ENCODE results near the gene C2orf69.
A peak's percentile ranks its signal among the peaks of the same experiment; 100 is the strongest.
"Not testable (repeated sequence)": the region's sequence is repeated elsewhere in the genome, so short reads cannot be mapped to it uniquely, and the experiment has no call there.

C2orf69 gene, protein sequence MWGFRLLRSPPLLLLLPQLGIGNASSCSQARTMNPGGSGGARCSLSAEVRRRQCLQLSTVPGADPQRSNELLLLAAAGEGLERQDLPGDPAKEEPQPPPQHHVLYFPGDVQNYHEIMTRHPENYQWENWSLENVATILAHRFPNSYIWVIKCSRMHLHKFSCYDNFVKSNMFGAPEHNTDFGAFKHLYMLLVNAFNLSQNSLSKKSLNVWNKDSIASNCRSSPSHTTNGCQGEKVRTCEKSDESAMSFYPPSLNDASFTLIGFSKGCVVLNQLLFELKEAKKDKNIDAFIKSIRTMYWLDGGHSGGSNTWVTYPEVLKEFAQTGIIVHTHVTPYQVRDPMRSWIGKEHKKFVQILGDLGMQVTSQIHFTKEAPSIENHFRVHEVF

DNA sequence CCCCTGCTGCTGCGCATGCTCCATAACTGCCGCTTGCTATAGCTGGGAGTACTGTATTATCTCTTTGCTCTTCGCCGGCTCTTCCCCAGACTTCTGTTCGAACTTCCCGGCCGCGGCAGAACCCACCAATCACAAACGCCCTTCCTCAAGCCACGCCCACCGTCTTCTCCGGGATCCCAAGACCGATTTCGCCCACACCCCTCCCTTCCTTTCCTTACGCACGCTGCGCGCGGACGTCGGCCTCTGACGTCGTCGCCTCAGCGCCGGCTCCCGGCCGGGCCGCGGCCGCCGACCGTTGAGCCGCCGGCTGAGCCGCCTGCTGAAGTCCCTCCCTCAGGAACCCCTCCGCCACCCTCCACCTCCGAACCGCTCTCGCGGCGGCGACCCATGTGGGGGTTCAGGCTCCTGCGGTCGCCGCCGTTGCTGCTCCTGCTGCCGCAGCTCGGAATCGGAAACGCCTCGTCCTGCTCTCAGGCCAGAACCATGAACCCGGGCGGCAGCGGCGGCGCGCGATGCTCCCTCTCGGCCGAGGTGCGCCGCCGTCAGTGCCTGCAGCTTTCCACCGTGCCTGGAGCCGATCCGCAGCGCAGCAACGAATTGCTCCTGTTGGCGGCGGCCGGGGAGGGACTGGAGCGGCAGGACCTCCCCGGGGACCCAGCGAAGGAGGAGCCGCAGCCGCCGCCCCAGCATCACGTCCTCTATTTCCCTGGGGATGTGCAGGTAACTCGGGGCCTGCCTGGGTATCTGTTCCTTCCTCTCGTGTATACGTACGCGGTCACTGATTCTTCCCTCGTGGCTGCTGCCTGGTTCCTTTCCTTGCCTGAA, at the start of gene C2orf69:
TSS of gene C2orf69 (plus strand) at position 242 of the 825 bp plus-strand sequence. CDS start at position 388, 146 bp downstream.
- DNase-seq (ENCODE audit: low spot score) = peak; percentile 97

DNA sequence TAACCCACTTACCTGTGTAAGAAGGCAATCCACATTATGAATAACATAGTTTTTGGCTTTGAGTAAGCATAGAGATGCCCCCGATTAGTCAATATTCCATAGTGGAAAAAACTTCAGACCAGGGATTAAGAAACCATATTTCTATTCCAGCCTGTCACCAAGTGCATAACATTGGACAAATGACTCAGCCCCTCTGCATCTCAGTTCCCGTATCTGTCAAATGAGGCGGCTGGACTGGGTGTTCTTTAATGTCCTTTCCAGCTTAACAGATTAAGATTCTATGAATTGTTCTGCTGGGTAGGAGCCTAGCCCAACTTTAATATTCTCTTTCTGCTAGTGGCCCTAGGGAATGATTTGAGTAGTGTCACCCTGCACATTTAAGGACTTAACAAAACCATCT, 48.3 kb upstream of the C2orf69 start:
- peak; percentile 6 for DNase-seq (ENCODE audit: low spot score)

- DNase-seq (ENCODE audit: low spot score) = no peak
These were observed 45.2 kb upstream of the C2orf69 start for GRCh38 chr2:199865905-199866304.

- DNase-seq (ENCODE audit: low spot score) = no peak
These were observed 42.5 kb upstream of the C2orf69 start for GRCh38 chr2:199868431-199869226.

- no peak for DNase-seq (ENCODE audit: low spot score)
These were observed 41.9 kb upstream of the C2orf69 start for GRCh38 chr2:199869227-199869541.

- DNase-seq (ENCODE audit: low spot score) = no peak
These were observed 41.4 kb upstream of the C2orf69 start for GRCh38 chr2:199869653-199870052.

DNA sequence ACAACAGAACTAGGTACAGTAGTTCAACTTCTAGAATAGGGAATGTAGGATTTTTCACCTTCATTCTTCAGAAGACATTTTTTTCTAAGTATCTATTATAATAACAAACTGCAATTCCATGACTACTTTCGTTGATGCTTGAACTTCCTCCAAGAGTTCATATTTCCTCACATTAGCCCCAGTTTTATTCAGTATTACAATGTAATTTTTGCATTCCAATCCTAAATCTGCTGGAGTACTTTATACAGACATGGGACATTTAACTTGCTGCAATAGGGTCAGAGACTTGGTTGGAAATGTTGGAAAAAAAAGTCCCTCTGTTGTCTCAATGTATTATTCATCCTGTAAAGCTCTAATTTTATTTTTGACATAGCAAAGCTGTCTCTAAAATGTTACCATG, 40.5 kb upstream of the C2orf69 start:
- no peak for DNase-seq (ENCODE audit: low spot score)

DNA sequence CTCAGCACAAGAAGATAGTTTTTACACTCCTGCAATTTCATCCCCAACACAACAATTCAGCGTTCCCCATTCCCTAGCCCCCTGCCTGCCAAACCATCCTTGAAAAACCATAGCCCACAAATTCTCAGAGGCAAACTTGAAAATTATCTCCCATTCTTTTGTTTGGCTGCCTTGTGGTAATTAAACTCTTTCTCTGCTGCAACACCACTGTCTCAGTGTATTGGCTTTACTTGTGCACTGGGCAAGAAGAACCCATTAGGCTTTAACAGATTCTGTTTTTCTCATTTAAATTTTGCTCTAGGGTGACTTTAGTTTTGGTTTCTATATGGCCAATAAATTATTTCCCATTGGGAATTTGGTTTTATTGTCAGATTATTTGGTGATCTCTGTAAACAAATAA, 36.9 kb upstream of the C2orf69 start:
- DNase-seq (ENCODE audit: low spot score) = no peak

DNA sequence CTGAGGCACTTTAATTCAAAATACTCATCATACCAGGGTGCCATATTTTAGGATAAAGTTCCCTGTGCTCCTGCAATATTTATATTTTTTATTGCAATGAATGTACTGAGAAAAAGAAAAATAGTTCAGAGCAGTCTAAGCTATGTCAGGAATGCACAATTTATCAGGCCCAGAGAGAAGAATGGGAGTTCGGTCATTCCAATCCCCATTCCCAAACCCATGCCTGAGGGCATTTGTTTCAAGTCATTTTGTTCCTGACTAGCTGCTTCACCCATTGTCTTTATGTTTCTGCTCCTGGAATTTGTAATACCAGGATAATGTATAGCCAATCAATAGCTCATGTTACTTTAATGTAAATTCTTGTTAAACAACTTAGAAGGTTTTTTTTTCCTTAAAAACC, 35.7 kb upstream of the C2orf69 start:
- no peak for DNase-seq (ENCODE audit: low spot score)

- DNase-seq (ENCODE audit: low spot score) = no peak
These were observed 28.4 kb upstream of the C2orf69 start for GRCh38 chr2:199882667-199883066.

DNA sequence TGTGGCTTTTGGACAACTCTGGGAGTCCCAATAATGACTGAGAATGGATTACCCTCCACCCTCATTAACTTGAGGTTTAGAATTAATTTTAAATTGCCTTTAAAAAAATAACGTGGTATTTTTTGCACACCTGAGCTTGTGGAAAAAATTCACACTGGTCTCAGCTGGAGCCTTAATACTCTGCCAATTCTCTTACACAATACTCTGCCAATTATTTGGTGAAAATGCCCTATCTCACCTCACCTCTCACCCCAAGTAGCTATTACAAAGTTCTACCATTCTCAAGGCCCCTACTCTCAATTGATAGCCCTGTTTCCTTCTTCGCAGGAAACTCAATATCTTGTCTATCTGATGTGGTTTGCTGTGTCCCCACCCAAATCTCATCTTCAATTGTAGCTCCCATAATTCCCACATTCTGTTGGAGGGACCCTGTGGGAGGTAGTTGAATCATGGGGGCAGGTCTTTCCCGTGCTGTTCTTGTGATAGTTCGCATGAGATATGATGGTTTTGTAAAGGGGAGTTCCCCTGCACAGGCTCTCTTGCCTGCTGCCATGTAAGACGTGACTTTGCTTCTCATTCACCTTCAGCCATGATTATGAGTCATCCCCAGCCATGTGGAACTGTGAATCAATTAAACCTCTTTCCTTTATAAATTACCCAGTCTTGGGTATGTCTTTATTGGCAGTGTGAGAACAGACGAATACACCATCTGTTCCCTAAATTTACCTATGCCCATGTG, 27.4 kb upstream of the C2orf69 start:
- no peak for DNase-seq (ENCODE audit: low spot score)

DNA sequence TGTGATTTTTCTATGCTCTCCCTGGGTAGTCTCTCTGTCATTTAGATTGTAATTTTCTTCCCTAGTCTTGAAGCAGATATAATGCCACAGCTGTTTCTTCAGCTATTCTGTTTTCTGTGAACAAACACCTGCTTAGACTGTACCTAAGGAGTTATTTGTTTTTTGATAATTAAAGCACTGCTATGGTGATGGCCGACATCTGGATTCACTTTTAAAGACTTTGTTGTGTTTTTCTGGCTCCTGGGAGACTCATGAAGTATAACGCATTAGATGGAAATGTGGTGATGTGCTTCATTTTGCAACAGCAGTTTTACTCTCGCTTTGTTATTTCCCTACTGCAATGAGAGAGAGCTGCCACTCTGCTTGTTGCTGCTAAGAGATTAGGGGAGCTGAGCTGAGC, 15.7 kb upstream of the C2orf69 start:
- DNase-seq (ENCODE audit: low spot score) = no peak

- DNase-seq (ENCODE audit: low spot score) = no peak
These were observed 14.5 kb upstream of the C2orf69 start for GRCh38 chr2:199896617-199897016.

GRCh38 chr2:199901942-199902341, 9.2 kb upstream of the C2orf69 start:
- DNase-seq (ENCODE audit: low spot score) = no peak

DNA sequence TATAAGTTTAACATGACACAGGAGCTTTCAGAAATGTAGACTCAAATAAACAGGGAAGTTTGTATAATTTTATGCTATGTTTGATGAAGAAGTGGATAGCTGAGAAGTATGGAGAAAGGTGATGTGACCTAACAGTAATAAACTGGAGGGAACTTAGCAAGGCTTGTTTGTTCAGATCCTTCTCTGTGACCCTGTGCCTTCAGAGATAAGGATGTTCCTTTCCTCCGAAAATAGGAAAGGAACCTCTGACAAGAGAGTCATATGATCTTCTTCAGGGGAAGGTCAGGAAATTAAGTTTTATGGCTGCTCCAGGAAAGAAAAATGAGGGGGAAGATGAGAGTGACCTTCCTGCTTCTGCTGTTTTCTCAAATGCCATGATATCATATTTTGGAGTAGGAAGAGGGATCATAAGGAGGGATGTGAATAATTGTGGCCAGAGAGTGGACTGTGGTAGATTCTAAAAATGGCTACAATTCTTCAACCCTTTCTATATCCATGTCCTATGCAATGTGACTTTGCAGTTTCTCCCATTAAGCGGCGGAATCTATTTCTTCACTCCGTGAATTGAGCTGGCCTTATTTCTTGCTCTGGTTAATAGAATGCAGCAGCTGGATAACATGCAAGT, 8.5 kb upstream of the C2orf69 start:
- DNase-seq (ENCODE audit: low spot score) = no peak

- DNase-seq (ENCODE audit: low spot score) = no peak
These were observed 8.0 kb upstream of the C2orf69 start for GRCh38 chr2:199903111-199903510.

DNA sequence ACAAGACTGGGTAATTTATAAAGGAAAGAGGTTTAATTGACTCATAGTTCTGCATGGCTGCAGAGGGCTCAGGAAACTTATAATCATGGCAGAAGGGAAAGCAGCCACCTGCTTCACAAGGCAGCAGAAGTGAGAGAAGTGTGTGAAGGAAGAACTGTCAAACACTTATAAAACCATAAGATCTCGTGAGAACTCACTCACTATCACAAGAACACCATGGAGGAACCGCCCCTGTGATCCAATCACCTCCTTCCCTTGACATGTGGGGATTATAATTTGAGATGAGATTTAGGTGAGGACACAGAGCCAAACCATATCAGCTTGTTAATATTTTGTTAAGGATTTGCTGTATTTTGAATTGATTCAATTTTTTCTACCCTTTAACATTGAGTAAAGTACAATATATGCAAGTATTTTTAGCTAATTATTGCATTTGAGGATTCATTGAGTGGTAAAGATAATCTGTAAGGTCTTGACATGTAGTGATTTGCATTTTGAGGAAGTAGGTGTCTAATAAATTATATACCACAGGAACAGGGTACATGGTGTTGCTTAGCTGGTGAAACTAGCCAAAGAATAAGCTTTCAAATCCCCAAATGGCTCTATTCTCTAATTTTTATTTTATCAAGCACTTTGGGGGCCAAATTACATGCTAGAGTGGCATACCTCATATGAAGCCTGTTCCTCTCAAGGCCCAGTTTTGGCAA, 3.9 kb upstream of the C2orf69 start:
- DNase-seq (ENCODE audit: low spot score) = no peak

DNA sequence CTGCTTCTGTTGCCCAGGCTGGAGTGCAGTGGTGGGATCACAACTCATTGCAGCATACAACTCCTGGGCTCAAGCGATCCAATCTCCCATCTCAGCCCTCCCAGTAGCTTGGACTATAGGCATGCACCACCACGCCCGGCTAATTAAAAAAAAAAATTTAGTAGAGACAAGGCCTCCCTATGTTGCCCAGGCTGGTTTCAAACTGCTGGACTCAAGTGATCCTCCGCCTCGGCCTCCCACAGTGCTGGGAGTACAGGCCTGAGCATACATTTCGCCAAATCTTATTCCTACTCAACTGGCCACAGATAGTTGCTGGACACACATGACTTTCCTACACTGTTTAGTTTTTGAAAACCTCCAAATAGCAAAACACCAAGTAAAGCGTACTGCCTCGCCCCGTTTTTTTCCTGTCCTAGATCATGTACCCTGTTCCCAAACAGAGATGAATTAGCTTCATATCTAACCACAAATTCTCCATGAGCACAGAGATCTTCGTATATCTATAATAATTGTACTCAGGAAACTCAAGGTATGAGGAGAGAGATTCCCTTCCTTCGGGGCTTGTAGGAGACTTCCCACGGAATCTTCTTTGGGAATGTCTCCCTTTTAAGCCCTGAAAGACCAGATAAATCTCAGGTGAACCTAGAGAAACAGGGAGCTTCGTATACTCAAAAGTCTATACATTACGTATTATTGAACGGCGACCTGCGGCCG, 598 bp upstream of the C2orf69 start:
- peak; percentile 5 for DNase-seq (ENCODE audit: low spot score)

- DNase-seq (ENCODE audit: low spot score) = peak; percentile 58
These were observed 726 bp downstream of the C2orf69 start for GRCh38 chr2:199911877-199912161.

GRCh38 chr2:199912553-199913114, 1.5 kb downstream of the C2orf69 start:
- DNase-seq (ENCODE audit: low spot score) = not testable (repeated sequence)
